Gastrocnemius medialis (tissue), 4 donors: ENCODE results near the gene CHST15. TPM values are rescaled to one million over a fixed set of nuclear protein-coding genes. Genes with fewer than 3 reads are reported as not detected.

ENCODE experiments used
- ATAC-seq, 2 donors: fragments of 150-250 bp; one replicate each; pipeline ENCODE4 v1.9.1; 2016
- DNase-seq, 2 donors: peaks; one replicate each; pipeline ENCODE4 v3.0.0-alpha.2; 2019
- H3K27ac ChIP-seq, 4 donors: fragments of 200-600 bp; sonication (generic); 1 replicate in 1 of 4; 2 replicates in 3 of 4; pipeline ENCODE4 v1.5.1; 2016 to 2018; ENCODE audit warnings: mild to moderate bottlenecking in 2 of 4, moderate library complexity in 1 of 4
- H3K27me3 ChIP-seq, 3 donors: fragments of 200-600 bp; sonication (generic) in 2 of 3; 1 replicate in 1 of 3; 2 replicates in 2 of 3; pipeline versions ENCODE4 v1.5.1 to v1.6.0; 2016 to 2019; ENCODE audit warnings: mild to moderate bottlenecking in 1 of 3, moderate library complexity in 1 of 3
- H3K36me3 ChIP-seq, 2 donors: fragments of 200-600 bp; sonication (generic) in 1 of 2; one replicate each; pipeline ENCODE4 v1.5.1; 2017 to 2018
- H3K4me1 ChIP-seq, 2 donors: fragments of 200-600 bp; sonication (generic) in 1 of 2; one replicate each; pipeline ENCODE4 v1.5.1; 2016 to 2017; ENCODE audit warnings: mild to moderate bottlenecking in 2 of 2
- H3K4me3 ChIP-seq, 4 donors: fragments of 200-600 bp; sonication (generic) in 3 of 4; 1 replicate in 1 of 4; 2 replicates in 3 of 4; pipeline ENCODE4 v1.5.1; 2016 to 2019; ENCODE audit warnings: mild to moderate bottlenecking in 2 of 4
- H3K9me3 ChIP-seq, 3 donors: fragments of 200-600 bp; sonication (generic) in 2 of 3; 1 replicate in 1 of 3; 2 replicates in 2 of 3; pipeline ENCODE4 v1.5.1; 2016 to 2019
- POLR2A ChIP-seq, 2 donors: fragments of 450-650 bp; IDR thresholded peaks; one replicate each; pipeline ENCODE4 v1.6.1; 2017; ENCODE audit warnings: antibody characterized with exemption in 2 of 2, mild to moderate bottlenecking in 2 of 2, moderate library complexity in 2 of 2
- in situ Hi-C, 4 donors: fragments of 200-750 bp; cut with MboI; loops; one replicate each; pipeline versions ENCODE4 v1.15.0 to v1.8.0; 2017; ENCODE audit warnings: low sequenced_read_pairs in 4 of 4
- intact Hi-C: fragments of 100-400 bp; cut with DNase I; formaldehyde crosslinking; loops from one replicate; pipeline ENCODE4 v1.15.1; 2023; ENCODE audit warnings: low total_unique reads
- total RNA-seq, 4 donors: library from RNA; depleted of rRNA; stranded (reverse); fragments of >200 nt; gene quantifications; one replicate each; pipeline versions ENCODE4 v1.1.0 to v1.2.3, GENCODE V29; 2016
- TF ChIP-seq, protein P1 (sequence below), 5 experiments: fragments of 450-650 bp in 3 of 5; fragments of 200-600 bp in 2 of 5; sonication (generic) in 2 of 5; IDR thresholded peaks in 4 of 5; conservative IDR thresholded peaks in 1 of 5; 1 replicate in 4 of 5; 2 replicates in 1 of 5; pipeline ENCODE4 v1.5.1; 2016 to 2019; ENCODE audit warnings: antibody characterized with exemption in 5 of 5, mild to moderate bottlenecking in 3 of 5, moderate library complexity in 3 of 5

CHST15 gene
- total RNA-seq, 4 donors from 2014 or later = 9.0 to 32.2 (median 20.3) TPM

DNA sequence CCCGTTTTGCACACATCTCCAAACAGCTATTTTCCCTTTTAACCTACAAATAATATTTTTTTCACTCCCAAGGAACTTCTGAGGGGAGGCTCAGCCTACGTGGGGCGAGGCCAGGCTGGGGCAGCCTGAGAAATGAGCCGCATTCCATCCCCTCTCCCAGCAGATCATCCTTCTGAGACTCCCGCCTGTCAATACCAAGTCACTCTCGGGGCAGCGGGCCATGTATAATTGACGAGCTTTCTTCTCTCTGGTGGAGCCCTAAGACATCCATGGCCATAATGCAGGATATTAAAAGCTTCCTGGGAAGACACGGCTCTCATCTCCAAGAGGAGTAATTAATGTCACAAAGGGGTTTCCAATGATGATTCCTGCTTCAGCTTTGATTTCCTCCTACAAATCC, 37.8 kb upstream of the CHST15 start:
- Histone ChIP-seq H3K9me3 (no peaks in the 10 kb centered on the region), H3K36me3 (no peaks in the 10 kb centered on the region), H3K4me1 (no peaks in the 10 kb centered on the region), H3K4me3 (no peak overlapping the region), H3K27me3 (no peaks in the 10 kb centered on the region), H3K27ac (no peak overlapping the region)
- in situ Hi-C loops = no loop called here
- DNase-seq = no peak
- intact Hi-C loops = no loop called here
- TF ChIP-seq, protein P1, sequence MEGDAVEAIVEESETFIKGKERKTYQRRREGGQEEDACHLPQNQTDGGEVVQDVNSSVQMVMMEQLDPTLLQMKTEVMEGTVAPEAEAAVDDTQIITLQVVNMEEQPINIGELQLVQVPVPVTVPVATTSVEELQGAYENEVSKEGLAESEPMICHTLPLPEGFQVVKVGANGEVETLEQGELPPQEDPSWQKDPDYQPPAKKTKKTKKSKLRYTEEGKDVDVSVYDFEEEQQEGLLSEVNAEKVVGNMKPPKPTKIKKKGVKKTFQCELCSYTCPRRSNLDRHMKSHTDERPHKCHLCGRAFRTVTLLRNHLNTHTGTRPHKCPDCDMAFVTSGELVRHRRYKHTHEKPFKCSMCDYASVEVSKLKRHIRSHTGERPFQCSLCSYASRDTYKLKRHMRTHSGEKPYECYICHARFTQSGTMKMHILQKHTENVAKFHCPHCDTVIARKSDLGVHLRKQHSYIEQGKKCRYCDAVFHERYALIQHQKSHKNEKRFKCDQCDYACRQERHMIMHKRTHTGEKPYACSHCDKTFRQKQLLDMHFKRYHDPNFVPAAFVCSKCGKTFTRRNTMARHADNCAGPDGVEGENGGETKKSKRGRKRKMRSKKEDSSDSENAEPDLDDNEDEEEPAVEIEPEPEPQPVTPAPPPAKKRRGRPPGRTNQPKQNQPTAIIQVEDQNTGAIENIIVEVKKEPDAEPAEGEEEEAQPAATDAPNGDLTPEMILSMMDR (IDR thresholded peaks at IDR 0.05 in 4 of 5, conservative IDR thresholded peaks at IDR 0.05 in 1 of 5) = no peak
- TF ChIP-seq POLR2A (IDR thresholded peaks at IDR 0.05) = no peak
- ATAC-seq = no peak

DNA sequence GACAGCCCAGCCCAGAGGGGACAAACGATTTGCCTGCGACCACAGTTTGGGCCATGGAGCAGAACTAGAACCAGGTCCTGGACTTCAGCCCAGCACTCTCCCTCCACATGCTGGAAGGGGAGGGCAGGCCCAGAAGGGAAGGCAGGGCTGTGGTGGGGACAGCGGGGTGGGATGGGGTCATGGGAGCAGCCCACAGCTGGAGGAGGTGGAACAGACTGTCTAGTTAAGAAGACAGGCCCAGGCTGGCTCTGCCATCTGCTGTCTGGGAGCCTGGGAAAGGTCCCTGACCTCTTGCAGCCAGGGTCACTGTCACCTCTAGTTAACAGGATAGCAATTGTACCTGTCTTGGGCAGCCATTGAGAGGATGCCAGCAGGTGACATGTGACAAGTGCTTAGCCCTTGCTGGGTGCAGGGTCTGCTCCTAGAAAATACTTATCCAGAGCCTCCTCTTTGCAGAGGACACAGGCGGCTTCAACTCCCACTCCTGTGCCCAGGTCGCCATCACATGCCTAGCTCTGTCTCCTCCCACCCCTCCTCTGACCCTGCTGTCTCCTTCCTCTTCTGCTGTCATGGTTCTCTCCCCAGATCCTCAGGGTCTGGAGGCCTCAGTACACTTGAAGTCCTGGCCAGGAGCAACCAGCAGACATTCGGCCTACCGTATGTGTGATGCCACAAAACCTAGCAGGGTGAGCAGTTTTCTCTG, 37.0 kb upstream of the CHST15 start:
- no peaks in the 10 kb centered on the region for H3K9me3 ChIP-seq
- in situ Hi-C loops (no loop called here), intact Hi-C loops (no loop called here)
- ATAC-seq = no peak
- H3K27ac ChIP-seq = no peak overlapping the region
- no peak overlapping the region for H3K4me3 ChIP-seq
- TF ChIP-seq POLR2A (IDR thresholded peaks at IDR 0.05) = no peak
- TF ChIP-seq, protein P1 (IDR thresholded peaks at IDR 0.05 in 4 of 5, conservative IDR thresholded peaks at IDR 0.05 in 1 of 5) = no peak
- no peaks in the 10 kb centered on the region for H3K36me3 ChIP-seq
- no peaks in the 10 kb centered on the region for H3K27me3 ChIP-seq
- no peaks in the 10 kb centered on the region for H3K4me1 ChIP-seq
- no peak for DNase-seq

DNA sequence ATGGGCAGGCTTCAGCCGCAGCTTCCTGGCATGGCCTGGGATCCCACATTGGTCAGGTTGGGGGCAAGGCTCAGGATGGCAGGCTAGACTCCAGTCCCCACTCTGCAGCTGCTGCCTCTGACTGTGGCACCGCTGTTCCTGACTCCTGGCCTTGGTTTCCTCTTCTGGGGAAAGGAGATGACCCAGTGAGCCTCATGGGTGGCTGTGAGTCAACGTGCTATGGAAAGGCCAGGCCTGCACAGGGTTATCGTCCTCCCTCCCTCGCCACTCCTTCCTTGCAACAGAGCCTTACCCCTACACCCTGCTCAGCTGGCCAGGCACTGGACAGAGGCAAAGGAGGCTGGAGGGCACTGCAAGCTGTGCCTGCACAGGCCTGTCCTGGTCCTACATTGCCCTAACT, 36.1 kb upstream of the CHST15 start:
- TF ChIP-seq POLR2A (IDR thresholded peaks at IDR 0.05) = no peak
- TF ChIP-seq, protein P1 (IDR thresholded peaks at IDR 0.05 in 4 of 5, conservative IDR thresholded peaks at IDR 0.05 in 1 of 5) = no peak

DNA sequence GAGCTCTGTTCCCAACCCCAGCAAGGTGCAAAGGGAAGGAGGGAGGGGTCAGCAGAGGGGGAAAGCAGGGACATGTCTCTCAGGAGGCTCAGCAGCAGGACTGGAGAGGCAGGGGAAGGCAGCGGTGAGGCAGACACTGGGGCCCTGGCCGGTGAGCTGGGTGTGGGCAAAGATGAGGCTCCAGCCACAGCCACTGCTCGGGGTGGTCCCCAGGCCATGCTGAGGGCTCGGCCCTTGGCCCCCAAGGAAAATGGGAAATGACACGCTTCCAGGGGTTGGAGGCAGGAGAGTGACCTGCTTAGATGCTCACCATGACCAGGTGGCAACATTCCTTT, 35.4 kb upstream of the CHST15 start:
- TF ChIP-seq, protein P1 (IDR thresholded peaks at IDR 0.05 in 4 of 5, conservative IDR thresholded peaks at IDR 0.05 in 1 of 5) = no peak
- no peak for TF ChIP-seq POLR2A (IDR thresholded peaks at IDR 0.05)
- H3K36me3 ChIP-seq = no peaks in the 10 kb centered on the region
- no peak overlapping the region for H3K4me3 ChIP-seq
- no peaks in the 10 kb centered on the region for H3K27me3 ChIP-seq
- in situ Hi-C loops (no loop called here), intact Hi-C loops (no loop called here)
- DNase-seq = no peak
- no peak overlapping the region for H3K27ac ChIP-seq
- ATAC-seq = no peak
- H3K9me3 ChIP-seq = no peaks in the 10 kb centered on the region
- no peaks in the 10 kb centered on the region for H3K4me1 ChIP-seq

More for the DNA sequence above, 36.1 kb upstream of the CHST15 start:
- in situ Hi-C loops (no loop called here), intact Hi-C loops (no loop called here)
- H3K4me3 ChIP-seq = no peak overlapping the region
- peak in 1 of 2 donors; percentile 10 for ATAC-seq
- no peaks in the 10 kb centered on the region for H3K9me3 ChIP-seq
- no peaks in the 10 kb centered on the region for H3K27me3 ChIP-seq
- DNase-seq = no peak
- H3K4me1 ChIP-seq = no peaks in the 10 kb centered on the region
- H3K27ac ChIP-seq = no peak overlapping the region
- H3K36me3 ChIP-seq = no peaks in the 10 kb centered on the region
